ENCODE measurements around the gene PCIF1. TPM values are rescaled to one million over a fixed set of nuclear protein-coding genes. Genes with fewer than 3 reads are reported as not detected.
"Not testable (repeated sequence)": the region's sequence is repeated elsewhere in the genome, so short reads cannot be mapped to it uniquely, and the experiment has no call there.

PCIF1 gene
- total RNA-seq, 1 donor from 2014 or later: 42.1 TPM

GRCh38 chr20:45898285-45898684, 36.2 kb upstream of the PCIF1 start:
- Mint-ChIP-seq H3K4me3 (ENCODE audit: unreplicated experiment) (no peak overlapping the region), H3K27ac (ENCODE audit: unreplicated experiment) (no peak overlapping the region), H3K4me1 (ENCODE audit: unreplicated experiment) (peaks cover under 1% of the 10 kb centered on the region), H3K27me3 (ENCODE audit: unreplicated experiment) (no peaks in the 10 kb centered on the region), H3K9me3 (ENCODE audit: unreplicated experiment) (no peaks in the 10 kb centered on the region), H3K36me3 (ENCODE audit: unreplicated experiment) (peaks cover 26% of the 10 kb centered on the region)
- TF ChIP-seq CTCF (IDR thresholded peaks at IDR 0.05): no peak
- DNase-seq (ENCODE audit: extremely low spot score, unreplicated experiment): no peak

GRCh38 chr20:45899046-45899835, 35.2 kb upstream of the PCIF1 start:
- no peaks in the 10 kb centered on the region for H3K9me3 Mint-ChIP-seq (ENCODE audit: unreplicated experiment)
- no peak for TF ChIP-seq CTCF (IDR thresholded peaks at IDR 0.05)
- no peak for DNase-seq (ENCODE audit: extremely low spot score, unreplicated experiment)
- H3K4me1 Mint-ChIP-seq (ENCODE audit: unreplicated experiment): no peaks in the 10 kb centered on the region
- H3K27me3 Mint-ChIP-seq (ENCODE audit: unreplicated experiment): no peaks in the 10 kb centered on the region
- peaks cover 26% of the 10 kb centered on the region for H3K36me3 Mint-ChIP-seq (ENCODE audit: unreplicated experiment)
- no peak overlapping the region for H3K4me3 Mint-ChIP-seq (ENCODE audit: unreplicated experiment)
- H3K27ac Mint-ChIP-seq (ENCODE audit: unreplicated experiment): no peak overlapping the region

- not testable (repeated sequence) for H3K27ac Mint-ChIP-seq (ENCODE audit: unreplicated experiment); H3K9me3 Mint-ChIP-seq (ENCODE audit: unreplicated experiment); DNase-seq (ENCODE audit: extremely low spot score, unreplicated experiment); H3K4me1 Mint-ChIP-seq (ENCODE audit: unreplicated experiment); H3K4me3 Mint-ChIP-seq (ENCODE audit: unreplicated experiment); H3K27me3 Mint-ChIP-seq (ENCODE audit: unreplicated experiment)
- H3K36me3 Mint-ChIP-seq (ENCODE audit: unreplicated experiment): peaks cover 36% of the 10 kb centered on the region
Measured at GRCh38 chr20:45901332-45901731, 33.2 kb upstream of the PCIF1 start.

GRCh38 chr20:45902199-45902701, 32.2 kb upstream of the PCIF1 start:
- DNase-seq (ENCODE audit: extremely low spot score, unreplicated experiment): no peak
- Mint-ChIP-seq H3K27ac (ENCODE audit: unreplicated experiment) (no peak overlapping the region), H3K27me3 (ENCODE audit: unreplicated experiment) (no peaks in the 10 kb centered on the region), H3K4me3 (ENCODE audit: unreplicated experiment) (no peak overlapping the region), H3K4me1 (ENCODE audit: unreplicated experiment) (no peaks in the 10 kb centered on the region), H3K36me3 (ENCODE audit: unreplicated experiment) (peaks cover 31% of the 10 kb centered on the region), H3K9me3 (ENCODE audit: unreplicated experiment) (no peaks in the 10 kb centered on the region)
- TF ChIP-seq CTCF (IDR thresholded peaks at IDR 0.05): no peak

- DNase-seq (ENCODE audit: extremely low spot score, unreplicated experiment): no peak
- peaks cover 3% of the 10 kb centered on the region for H3K4me1 Mint-ChIP-seq (ENCODE audit: unreplicated experiment)
- no peak overlapping the region for H3K27ac Mint-ChIP-seq (ENCODE audit: unreplicated experiment)
- no peaks in the 10 kb centered on the region for H3K9me3 Mint-ChIP-seq (ENCODE audit: unreplicated experiment)
- H3K4me3 Mint-ChIP-seq (ENCODE audit: unreplicated experiment): no peak overlapping the region
- peaks cover 21% of the 10 kb centered on the region for H3K36me3 Mint-ChIP-seq (ENCODE audit: unreplicated experiment)
- H3K27me3 Mint-ChIP-seq (ENCODE audit: unreplicated experiment): no peaks in the 10 kb centered on the region
- TF ChIP-seq CTCF (IDR thresholded peaks at IDR 0.05): no peak
Measured at GRCh38 chr20:45904583-45905504, 29.6 kb upstream of the PCIF1 start.

Measured in osteocyte (in vitro differentiated cells).